Stimulated activated memory B cell treated with anti-CD40 and anti-IgM and Interleukin-4, amounts not matched to agents 10 μg/mL and 1 μg/mL and 100 μg/mL, for 72 hours (primary cell): ENCODE results near the gene B4GAT1.
"Not testable (repeated sequence)": the region's sequence is repeated elsewhere in the genome, so short reads cannot be mapped to it uniquely, and the experiment has no call there.

Experiments used
- ATAC-seq: fragments of 150-1000 bp; cut with Tn5 transposase; 2 replicates; pipeline ENCODE4 v1.10.0; 2021
- H3K27ac Mint-ChIP-seq: one replicate; pipeline ENCODE4 v1.8.0; 2022; ENCODE audit warnings: mild to moderate bottlenecking, mixed read lengths
- H3K27me3 Mint-ChIP-seq: one replicate; pipeline ENCODE4 v1.8.0; 2022; ENCODE audit warnings: mixed read lengths
- H3K36me3 Mint-ChIP-seq: one replicate; pipeline ENCODE4 v1.8.0; 2022; ENCODE audit warnings: mixed read lengths
- H3K4me1 Mint-ChIP-seq: one replicate; pipeline ENCODE4 v1.8.0; 2022; ENCODE audit warnings: mixed read lengths
- H3K4me3 Mint-ChIP-seq: one replicate; pipeline ENCODE4 v1.8.0; 2022; ENCODE audit warnings: mild to moderate bottlenecking, moderate library complexity, mixed read lengths
- H3K9me3 Mint-ChIP-seq: one replicate; pipeline ENCODE4 v1.8.0; 2022; ENCODE audit warnings: mixed read lengths

B4GAT1 gene

GRCh38 chr11:66312549-66313320 is 34.7 kb downstream of the B4GAT1 start:
- H3K9me3 Mint-ChIP-seq = no peaks in the 10 kb centered on the region
- peak overlapping the region; percentile 84 for H3K27ac Mint-ChIP-seq
- H3K4me3 Mint-ChIP-seq = peak overlapping the region; percentile 87
- no peaks in the 10 kb centered on the region for H3K36me3 Mint-ChIP-seq
- peak; percentile 86 for ATAC-seq
- no peaks in the 10 kb centered on the region for H3K27me3 Mint-ChIP-seq
- peaks cover 26% of the 10 kb centered on the region for H3K4me1 Mint-ChIP-seq

- H3K27ac Mint-ChIP-seq = peak overlapping the region; percentile 84
- no peaks in the 10 kb centered on the region for H3K36me3 Mint-ChIP-seq
- H3K4me3 Mint-ChIP-seq = peak overlapping the region; percentile 87
- no peaks in the 10 kb centered on the region for H3K9me3 Mint-ChIP-seq
- peak; percentile 87 for ATAC-seq
- H3K4me1 Mint-ChIP-seq = peaks cover 19% of the 10 kb centered on the region
- H3K27me3 Mint-ChIP-seq = no peaks in the 10 kb centered on the region
These were observed 35.4 kb downstream of the B4GAT1 start for GRCh38 chr11:66311965-66312548.

- Mint-ChIP-seq H3K27ac (peak overlapping the region; percentile 84), H3K4me1 (peaks cover 19% of the 10 kb centered on the region), H3K36me3 (no peaks in the 10 kb centered on the region), H3K9me3 (no peaks in the 10 kb centered on the region), H3K4me3 (peak overlapping the region; percentile 87), H3K27me3 (no peaks in the 10 kb centered on the region)
- ATAC-seq = no peak
These were observed 35.9 kb downstream of the B4GAT1 start for GRCh38 chr11:66311470-66311964.

GRCh38 chr11:66310803-66311440 is 36.5 kb downstream of the B4GAT1 start:
- ATAC-seq, H3K36me3 Mint-ChIP-seq, H3K9me3 Mint-ChIP-seq, H3K27me3 Mint-ChIP-seq, H3K4me3 Mint-ChIP-seq: not testable (repeated sequence)
- peaks cover 19% of the 10 kb centered on the region for H3K4me1 Mint-ChIP-seq
- H3K27ac Mint-ChIP-seq = peak overlapping the region; percentile 84

GRCh38 chr11:66310324-66310723 is 37.1 kb downstream of the B4GAT1 start:
- Mint-ChIP-seq H3K4me3 (no peak overlapping the region), H3K9me3 (no peaks in the 10 kb centered on the region), H3K27me3 (no peaks in the 10 kb centered on the region), H3K4me1 (peaks cover 16% of the 10 kb centered on the region), H3K27ac (no peak overlapping the region), H3K36me3 (no peaks in the 10 kb centered on the region)
- no peak for ATAC-seq

GRCh38 chr11:66309475-66309874 is 38.0 kb downstream of the B4GAT1 start:
- Mint-ChIP-seq H3K4me3 (no peak overlapping the region), H3K36me3 (no peaks in the 10 kb centered on the region), H3K27me3 (no peaks in the 10 kb centered on the region), H3K27ac (no peak overlapping the region), H3K9me3 (no peaks in the 10 kb centered on the region), H3K4me1 (peaks cover 14% of the 10 kb centered on the region)
- no peak for ATAC-seq

GRCh38 chr11:66302656-66303055 is 44.8 kb downstream of the B4GAT1 start:
- Mint-ChIP-seq H3K4me1 (no peaks in the 10 kb centered on the region), H3K27me3 (no peaks in the 10 kb centered on the region), H3K9me3 (no peaks in the 10 kb centered on the region), H3K36me3 (no peaks in the 10 kb centered on the region), H3K27ac (no peak overlapping the region), H3K4me3 (no peak overlapping the region)
- no peak for ATAC-seq

- H3K27ac Mint-ChIP-seq = no peak overlapping the region
- H3K9me3 Mint-ChIP-seq = no peaks in the 10 kb centered on the region
- no peaks in the 10 kb centered on the region for H3K4me1 Mint-ChIP-seq
- peaks cover 19% of the 10 kb centered on the region for H3K27me3 Mint-ChIP-seq
- H3K4me3 Mint-ChIP-seq = no peak overlapping the region
- no peaks in the 10 kb centered on the region for H3K36me3 Mint-ChIP-seq
- ATAC-seq = no peak
These were observed 48.2 kb downstream of the B4GAT1 start for GRCh38 chr11:66299186-66299585.

GRCh38 chr11:66297610-66298009 is 49.8 kb downstream of the B4GAT1 start:
- peaks cover 4% of the 10 kb centered on the region for H3K4me1 Mint-ChIP-seq
- no peak overlapping the region for H3K27ac Mint-ChIP-seq
- H3K4me3 Mint-ChIP-seq = no peak overlapping the region
- no peak for ATAC-seq
- peaks cover 34% of the 10 kb centered on the region for H3K27me3 Mint-ChIP-seq
- no peaks in the 10 kb centered on the region for H3K36me3 Mint-ChIP-seq
- no peaks in the 10 kb centered on the region for H3K9me3 Mint-ChIP-seq
